HK-2 (cell line): ENCODE results near the gene GRAP.
"Not testable (repeated sequence)": the region's sequence is repeated elsewhere in the genome, so short reads cannot be mapped to it uniquely, and the experiment has no call there.

Source experiments
- DNase-seq: peaks from one replicate; pipeline ENCODE4 v3.0.0-alpha.2; 2018; ENCODE audit not compliant: unreplicated experiment

The GRAP gene

DNA sequence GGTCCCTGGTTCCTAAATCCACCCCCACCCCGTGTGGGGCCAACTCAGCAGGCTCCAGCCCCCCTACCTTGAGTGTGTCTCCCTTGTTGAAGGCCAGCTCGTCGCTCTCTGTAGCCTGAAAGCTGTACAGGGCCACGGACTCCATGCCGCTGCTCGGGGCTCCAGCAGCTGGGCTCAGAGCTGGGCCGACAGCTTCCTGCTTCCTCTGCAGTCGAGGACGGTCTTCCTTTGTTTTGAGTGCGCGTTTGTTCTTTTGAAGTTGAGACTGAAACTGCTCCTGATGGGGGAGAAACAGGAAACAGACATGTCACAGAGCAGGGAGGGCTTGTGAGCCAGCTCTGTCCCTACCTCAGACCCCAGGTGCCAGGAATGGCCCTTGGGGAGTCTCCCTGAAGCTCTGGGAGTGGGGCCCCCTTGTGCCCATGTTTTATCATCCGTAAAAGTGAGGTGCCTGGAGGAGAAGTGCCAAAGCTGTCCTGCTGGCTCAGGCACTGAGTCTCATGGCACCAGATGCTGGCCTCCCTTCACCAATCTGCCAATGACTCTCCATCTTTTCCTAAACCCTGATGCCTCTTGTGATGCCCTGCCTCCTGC lies at the start of gene GRAP:
Gene GRAP (minus strand): TSS at position 176 of the 594 bp plus-strand sequence. CDS start 31 bp downstream, at position 145.
- DNase-seq, result not testable (repeated sequence)

DNA sequence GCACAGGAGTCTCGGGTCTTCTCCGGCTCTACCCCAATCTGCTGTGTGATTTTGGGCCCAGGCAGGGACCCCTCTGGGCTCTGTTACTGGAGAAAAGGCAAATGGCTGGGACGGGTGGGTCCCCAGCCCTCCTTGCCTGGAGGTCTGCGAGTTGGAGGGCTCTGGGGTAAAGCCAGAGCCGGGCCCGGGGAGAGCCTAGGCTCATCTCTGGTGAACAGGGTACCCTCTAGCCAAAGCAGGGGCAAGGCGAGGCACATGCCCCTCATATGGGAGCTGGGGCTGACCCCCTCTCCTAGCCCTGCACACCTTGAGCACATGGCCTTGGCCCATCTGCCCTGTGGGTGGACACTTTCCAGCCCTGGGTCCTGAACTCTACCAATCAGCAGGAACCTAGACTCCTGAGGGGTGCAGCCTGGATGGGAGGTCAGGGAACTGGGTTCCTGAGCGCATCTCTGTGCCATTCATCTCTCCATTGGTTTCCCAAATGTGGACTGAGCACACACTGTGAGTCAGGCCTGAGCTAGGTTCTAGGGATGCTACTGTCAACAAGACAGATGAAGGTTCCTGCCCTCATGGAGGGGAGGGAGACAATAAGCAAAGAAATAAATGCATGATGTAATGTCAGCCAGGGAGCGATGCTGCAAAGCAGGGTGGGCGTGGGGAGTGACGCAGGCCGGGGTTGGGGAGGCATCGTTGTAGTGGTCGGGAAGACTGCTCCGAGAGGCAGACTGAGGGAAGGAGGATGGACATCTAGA lies 47.1 kb upstream of the GRAP start:
- not testable (repeated sequence) for DNase-seq

GRCh38 chr17:19092737-19093683 lies 46.3 kb upstream of the GRAP start:
- DNase-seq, result not testable (repeated sequence)

DNA sequence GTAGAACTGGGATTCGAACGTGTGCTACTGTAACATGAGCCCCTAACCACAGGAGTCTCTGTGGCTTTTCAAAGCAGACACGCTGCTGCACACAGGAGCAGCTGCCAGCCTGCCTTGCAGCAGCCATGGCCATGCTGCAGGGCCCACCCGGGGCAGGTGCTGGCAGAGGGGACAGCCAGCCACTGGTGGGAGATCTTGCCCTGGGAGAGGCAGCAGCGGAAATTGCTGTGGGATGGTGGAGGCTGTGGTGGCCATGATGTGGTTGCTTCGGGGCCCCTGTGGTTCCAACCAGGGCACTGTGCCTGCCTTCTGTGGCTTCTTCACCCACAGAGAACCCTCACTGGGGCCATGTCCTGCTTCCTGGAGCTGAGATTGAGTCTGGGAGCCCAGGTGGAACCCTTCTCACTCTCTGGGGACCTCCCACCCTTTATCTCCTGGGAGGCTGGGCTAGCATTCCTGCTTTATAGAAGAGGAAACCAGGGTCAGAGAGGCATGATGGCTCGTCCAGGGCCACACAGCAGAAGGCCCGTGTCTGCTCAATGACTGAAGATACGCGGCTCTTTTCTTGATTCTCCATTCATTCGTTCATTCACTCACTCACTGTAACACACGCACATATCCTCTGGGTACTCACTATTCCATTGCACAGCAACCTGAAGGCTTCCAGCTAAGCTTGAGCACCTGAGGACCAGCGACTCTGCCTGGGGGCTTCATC lies 43.5 kb upstream of the GRAP start:
- not testable (repeated sequence) for DNase-seq

GRCh38 chr17:19088804-19089685 lies 42.3 kb upstream of the GRAP start:
- DNase-seq, result not testable (repeated sequence)

GRCh38 chr17:19077386-19077785 lies 30.6 kb upstream of the GRAP start:
- DNase-seq, result not testable (repeated sequence)

DNA sequence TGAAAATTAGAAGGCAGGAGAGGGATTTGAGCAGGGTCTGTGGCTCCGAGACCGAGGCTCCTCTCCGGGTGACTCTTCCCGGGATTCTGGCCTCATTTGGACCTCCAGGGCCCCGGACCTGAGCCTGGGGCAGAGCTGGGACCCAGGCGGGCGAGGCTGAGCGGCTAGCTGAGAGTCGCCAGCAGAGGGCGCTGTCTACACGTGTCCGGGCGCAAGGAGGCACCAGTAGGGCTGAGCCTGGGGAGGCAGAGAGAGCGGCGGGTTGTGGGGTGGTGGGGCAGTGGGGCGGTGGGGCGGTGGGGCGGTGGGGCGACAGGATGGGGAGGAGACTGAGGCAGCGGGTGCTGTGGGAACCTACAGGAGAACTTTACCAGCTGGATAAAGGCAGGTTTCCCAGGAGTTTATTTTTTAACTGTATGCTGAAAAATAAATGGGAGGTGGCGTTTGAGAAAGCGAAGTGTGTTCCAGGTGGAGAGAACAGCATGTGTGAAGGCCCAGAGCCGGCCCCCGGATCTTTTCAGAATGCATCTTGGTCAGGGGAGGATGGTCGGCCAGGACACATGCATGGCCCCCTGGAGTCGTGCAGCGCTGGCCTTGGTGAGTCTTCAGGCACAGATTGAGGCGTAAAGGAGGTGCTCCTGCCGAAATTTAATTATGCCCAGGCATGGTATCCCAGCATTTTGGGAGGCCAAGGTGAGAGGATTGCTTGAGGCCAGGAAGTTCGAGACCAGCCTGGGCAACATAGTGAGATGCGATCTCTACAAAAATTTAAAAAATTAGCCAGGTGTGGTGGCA lies 29.8 kb upstream of the GRAP start:
- not testable (repeated sequence) for DNase-seq

- not testable (repeated sequence) for DNase-seq
Observed at GRCh38 chr17:19070318-19071168, 23.8 kb upstream of the GRAP start.

DNA sequence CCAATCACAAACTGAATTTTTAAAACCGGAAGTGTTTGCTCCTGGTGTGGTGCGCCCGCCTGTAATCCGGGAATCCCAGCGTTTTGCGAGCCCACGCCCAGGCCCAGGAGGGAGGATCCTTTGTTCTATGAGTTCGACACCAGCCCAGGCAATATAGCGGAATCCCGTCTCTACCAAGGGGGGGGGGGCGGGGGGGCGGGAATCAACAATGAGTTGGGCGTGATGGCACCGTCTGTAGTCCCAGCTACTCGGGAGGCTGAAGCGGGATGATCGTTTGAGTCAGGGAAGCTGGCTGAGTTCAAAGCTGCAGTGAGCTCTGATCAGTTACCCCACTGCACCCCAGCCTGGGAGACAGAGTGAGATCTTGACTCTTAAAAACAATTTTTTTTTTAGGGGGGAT lies 17.6 kb upstream of the GRAP start:
- DNase-seq, result peak; percentile 21

DNA sequence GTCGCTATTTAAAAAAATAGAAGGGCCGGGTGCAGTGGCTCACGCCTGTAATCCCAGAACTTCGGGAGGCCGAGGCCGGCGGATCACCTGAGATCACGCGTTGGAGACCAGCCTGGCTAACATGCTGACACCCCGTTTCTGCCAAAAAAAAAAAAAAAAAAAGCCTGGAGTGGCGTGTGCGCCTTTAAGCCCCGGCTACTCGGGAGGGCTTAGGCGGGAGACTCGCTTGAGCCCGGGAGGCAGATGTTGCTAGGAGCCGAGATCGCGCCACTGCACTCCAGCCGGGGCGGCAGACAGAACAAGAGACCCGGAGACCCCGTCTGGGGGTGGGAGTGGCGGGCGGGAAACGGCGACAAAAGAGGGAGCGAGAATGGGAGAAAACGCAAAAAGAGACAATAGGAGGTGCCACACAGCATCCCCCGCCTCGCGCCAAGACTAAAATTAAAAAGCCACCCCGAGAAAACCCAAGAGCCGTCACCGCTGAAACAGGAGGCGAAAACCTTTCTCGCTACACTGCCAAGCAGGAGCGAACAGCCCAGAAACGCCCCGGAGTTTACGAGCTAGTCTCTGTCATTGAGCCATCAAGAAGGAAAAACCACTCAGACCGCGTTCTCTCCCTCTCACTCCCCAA lies 16.7 kb upstream of the GRAP start:
- DNase-seq, result not testable (repeated sequence)

DNA sequence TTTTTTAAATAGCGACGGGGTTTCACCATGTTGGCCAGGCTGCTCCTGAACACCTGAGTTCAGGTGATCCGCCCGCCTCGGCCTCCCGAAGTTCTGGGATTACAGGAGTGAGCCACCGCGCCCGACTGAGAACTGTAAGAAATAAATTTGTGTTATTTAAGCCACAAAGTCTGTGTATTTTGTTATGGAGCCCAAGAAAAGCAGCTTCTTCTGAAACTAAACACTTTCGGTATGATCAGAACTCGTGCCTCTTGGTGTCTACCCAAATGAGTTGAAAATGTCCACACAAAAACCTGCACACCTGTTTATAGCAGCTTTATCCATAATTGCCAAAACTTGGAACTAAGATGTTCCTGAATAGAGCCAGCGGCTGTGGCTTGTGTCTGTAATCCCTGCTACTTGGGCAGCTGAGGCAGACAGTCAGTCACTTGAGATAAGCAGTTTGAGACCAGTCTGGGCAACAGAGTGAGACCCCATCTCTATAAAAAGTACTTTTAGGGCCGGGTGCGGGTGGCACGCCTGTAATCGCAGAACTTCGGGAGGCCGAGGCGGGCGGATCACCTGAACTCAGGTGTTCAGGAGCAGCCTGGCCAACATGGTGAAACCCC lies 16.1 kb upstream of the GRAP start:
- not testable (repeated sequence) for DNase-seq

DNA sequence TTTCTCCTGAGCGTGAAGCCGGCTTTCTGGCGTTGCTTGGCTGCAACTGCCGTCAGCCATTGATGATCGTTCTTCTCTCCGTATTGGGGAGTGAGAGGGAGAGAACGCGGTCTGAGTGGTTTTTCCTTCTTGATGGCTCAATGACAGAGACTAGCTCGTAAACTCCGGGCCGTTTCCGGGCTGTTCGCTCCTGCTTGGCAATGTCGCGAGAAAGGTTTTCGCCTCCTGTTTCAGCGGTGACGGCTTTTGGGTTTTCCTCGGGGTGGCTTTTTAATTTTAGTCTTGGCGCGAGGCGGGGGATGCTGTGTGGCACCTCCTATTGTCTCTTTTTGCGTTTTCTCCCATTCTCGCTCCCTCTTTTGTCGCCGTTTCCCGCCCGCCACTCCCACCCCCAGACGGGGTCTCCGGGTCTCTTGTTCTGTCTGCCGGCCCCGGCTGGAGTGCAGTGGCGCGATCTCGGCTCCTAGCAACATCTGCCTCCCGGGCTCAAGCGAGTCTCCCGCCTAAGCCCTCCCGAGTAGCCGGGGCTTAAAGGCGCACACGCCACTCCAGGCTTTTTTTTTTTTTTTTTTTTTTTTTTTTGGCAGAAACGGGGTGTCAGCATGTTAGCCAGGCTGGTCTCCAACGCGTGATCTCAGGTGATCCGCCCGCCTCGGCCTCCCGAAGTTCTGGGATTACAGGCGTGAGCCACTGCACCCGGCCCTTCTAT lies 15.4 kb upstream of the GRAP start:
- DNase-seq, result not testable (repeated sequence)

GRCh38 chr17:19055447-19055846 lies 8.7 kb upstream of the GRAP start:
- not testable (repeated sequence) for DNase-seq

- not testable (repeated sequence) for DNase-seq
Observed at GRCh38 chr17:19048826-19049225, 2.1 kb upstream of the GRAP start.

GRCh38 chr17:19047510-19047909 lies 753 bp upstream of the GRAP start:
- DNase-seq, result not testable (repeated sequence)

- not testable (repeated sequence) for DNase-seq
Observed at GRCh38 chr17:19044643-19045042, 2.1 kb downstream of the GRAP start.

DNA sequence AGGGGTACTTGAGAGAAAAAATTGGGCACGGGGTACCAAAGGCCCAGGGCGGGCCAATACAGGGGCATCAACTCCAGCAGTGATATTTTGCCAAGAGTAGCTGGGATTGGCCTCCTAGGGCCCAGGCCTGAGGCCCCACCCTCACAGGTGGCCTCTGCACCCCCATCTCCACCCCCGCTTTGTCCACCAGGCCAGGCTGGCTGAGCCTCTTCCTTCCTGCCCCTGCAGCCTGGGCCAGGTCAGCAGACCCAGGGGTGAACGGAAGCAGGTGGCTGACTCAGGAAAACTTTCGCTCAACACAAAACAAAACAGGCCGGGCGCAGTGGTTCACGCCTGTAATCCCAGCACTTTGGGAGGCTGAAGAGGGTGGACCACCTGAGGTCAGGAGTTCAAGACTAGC lies 3.7 kb downstream of the GRAP start:
- DNase-seq, result not testable (repeated sequence)
